Kasumi-1 (cell line): ENCODE data around the gene RASSF1.
"Not testable (repeated sequence)": the region's sequence is repeated elsewhere in the genome, so short reads cannot be mapped to it uniquely, and the experiment has no call there.

Source experiments
- DNase-seq, 2 experiments: peaks; one replicate each; lab custom pipeline; 2025; lab: John Stamatoyannopoulos, UW

RASSF1 gene

GRCh38 chr3:50284121-50284520 is 56.5 kb downstream of the RASSF1 start:
- DNase-seq: not testable (repeated sequence)
